HEK293 (cell line): ENCODE results near the gene TRAF3IP1.

Source experiments
- CTCF ChIP-seq: fragments of 450-650 bp; formaldehyde crosslinking; IDR thresholded peaks from 2 replicates; pipeline ENCODE4 v1.5.1; 2016; ENCODE audit warnings: missing biosample characterization, missing genetic modification characterization
- REPIN1 ChIP-seq: fragments of 450-650 bp; formaldehyde crosslinking; IDR thresholded peaks from 2 replicates; pipeline ENCODE4 v1.5.1; 2017; ENCODE audit warnings: missing biosample characterization, missing genetic modification characterization, low read depth
- SCRT2 ChIP-seq: fragments of 450-650 bp; formaldehyde crosslinking; IDR thresholded peaks from 2 replicates; pipeline ENCODE4 v1.5.1; 2016; ENCODE audit warnings: missing biosample characterization, missing genetic modification characterization
- ZNF398 ChIP-seq: fragments of 450-650 bp; formaldehyde crosslinking; IDR thresholded peaks from 2 replicates; pipeline ENCODE4 v1.5.1; 2017; ENCODE audit warnings: missing biosample characterization, missing genetic modification characterization
- ZNF416 ChIP-seq: fragments of 450-650 bp; formaldehyde crosslinking; IDR thresholded peaks from 2 replicates; pipeline ENCODE4 v1.5.1; 2016; ENCODE audit warnings: missing biosample characterization, missing genetic modification characterization
- ZNF785 ChIP-seq: fragments of 450-650 bp; formaldehyde crosslinking; IDR thresholded peaks from 2 replicates; pipeline ENCODE4 v1.5.1; 2016; ENCODE audit warnings: missing biosample characterization, missing genetic modification characterization

DNA sequence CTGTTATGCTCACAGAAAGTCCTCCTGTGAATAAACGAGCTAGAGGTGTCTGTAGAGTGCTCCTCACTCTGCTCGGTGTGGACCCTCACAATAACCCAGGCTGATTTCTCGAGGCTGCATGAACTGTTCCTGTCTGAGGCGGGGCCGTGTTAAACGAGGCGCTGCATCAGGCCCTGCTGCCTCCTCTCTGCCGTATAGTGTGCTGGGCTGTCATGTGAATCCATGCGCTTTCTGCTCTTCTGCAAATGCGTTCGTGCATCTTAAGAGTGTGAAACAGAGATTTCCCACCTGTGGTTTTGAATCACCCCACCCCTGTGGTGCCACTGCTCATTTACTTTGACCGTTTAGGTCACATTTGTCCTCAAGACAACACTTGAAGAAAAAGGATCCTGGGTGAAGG lies 26.2 kb downstream of the TRAF3IP1 start:
- TF ChIP-seq CTCF (tag by site-specific recombination), result no peak
- TF ChIP-seq ZNF398 (tag by site-specific recombination), result no peak
- no peak for TF ChIP-seq ZNF416 (tag by site-specific recombination)
- no peak for TF ChIP-seq SCRT2 (tag by site-specific recombination)
- no peak for TF ChIP-seq ZNF785 (tag by site-specific recombination)
- TF ChIP-seq REPIN1 (tag by site-specific recombination), result no peak
